NCI-H748 (cell line): ENCODE results near the gene ATP6V1G2.
A peak's percentile ranks its signal among the peaks of the same experiment; 100 is the strongest.
"Not testable (repeated sequence)": the region's sequence is repeated elsewhere in the genome, so short reads cannot be mapped to it uniquely, and the experiment has no call there.

Source experiments
- DNase-seq: peaks from one replicate; lab custom pipeline; 2025; ENCODE audit not compliant: unreplicated experiment; lab: John Stamatoyannopoulos, UW

Gene ATP6V1G2

DNA sequence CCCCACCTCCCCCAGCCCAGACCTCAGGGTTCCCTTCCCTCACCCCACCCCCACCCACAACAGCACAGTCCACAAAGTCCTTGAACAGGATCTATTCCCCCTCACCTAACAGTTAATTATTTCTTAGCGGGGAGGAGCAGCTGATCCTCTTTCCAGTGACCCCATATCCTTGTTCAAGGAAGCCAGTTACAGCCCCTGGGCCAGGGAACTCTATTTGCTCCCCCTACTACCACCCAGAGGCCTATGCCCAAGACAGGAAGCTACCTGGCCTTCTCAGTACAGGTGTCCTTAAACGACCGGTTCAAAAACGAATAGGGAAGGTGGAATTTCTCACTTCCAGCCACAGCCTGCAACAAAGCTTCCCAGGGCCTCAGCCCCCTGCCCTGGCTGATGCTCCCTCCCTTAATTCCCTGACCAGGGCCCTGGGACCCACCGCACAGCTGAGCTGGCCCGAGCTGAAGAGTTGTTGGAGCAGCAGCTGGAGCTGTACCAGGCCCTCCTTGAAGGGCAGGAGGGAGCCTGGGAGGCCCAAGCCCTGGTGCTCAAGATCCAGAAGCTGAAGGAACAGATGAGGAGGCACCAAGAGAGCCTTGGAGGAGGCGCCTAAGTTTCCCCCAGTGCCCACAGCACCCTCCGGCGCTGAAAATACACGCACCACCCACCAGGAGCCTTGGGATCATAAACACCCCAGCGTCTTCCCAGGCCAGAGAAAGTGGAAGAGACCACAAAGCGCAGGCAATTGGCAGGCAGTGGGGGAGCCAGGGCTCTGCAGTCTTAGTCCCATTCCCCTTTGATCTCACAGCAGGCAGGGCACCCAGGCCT, 16.9 kb downstream of the ATP6V1G2 start:
- peak; percentile 27 for DNase-seq

DNA sequence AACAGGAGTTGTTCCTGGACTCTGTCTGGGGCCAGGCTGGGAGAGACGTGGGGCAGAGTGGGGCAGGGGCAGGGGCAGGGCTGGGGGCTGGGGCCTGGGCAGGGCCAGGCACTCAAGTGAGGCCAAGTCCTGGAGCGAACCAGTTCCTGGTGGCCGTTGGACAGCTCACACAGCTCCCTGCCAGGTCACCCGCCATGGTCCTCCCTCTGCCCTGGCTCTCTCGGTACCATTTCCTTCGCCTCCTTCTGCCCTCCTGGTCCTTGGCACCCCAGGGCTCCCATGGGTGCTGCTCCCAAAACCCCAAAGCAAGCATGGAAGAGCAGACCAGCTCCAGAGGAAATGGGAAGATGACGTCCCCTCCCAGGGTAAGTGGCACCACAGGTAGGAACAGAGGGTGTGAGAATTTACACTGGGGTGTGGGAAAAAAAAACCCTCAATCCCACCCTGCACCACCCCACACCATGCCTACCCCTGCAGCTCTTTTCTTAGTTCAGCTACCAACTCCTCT, 17.5 kb downstream of the ATP6V1G2 start, which contains the start of gene MCCD1:
Gene MCCD1 (plus strand): TSS at position 142 of the 508 bp plus-strand sequence. CDS start 53 bp downstream, at position 195.
- no peak for DNase-seq

DNA sequence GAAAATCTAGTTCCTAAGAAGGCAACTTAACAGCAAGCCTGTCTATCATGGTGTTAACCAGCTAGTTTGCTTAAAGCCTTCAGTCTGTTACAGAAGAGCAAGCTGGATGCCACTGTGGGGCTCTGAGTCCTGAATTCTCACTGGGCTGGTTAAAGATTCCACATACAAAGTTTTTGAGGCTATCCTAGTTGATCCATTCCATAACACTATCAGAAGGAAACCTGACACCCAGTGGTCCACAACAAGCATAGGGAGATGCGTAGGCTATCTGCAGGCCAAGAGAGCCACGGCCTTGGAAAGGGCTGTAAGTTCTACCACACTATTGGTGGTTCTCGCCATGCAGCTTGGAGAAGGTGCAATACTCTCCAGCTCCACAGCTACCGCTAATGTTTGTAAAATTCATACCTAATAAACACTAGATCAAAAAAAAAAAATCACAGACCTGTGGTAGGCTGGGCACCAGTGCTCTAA, 18.1 kb downstream of the ATP6V1G2 start:
- no peak for DNase-seq

DNA sequence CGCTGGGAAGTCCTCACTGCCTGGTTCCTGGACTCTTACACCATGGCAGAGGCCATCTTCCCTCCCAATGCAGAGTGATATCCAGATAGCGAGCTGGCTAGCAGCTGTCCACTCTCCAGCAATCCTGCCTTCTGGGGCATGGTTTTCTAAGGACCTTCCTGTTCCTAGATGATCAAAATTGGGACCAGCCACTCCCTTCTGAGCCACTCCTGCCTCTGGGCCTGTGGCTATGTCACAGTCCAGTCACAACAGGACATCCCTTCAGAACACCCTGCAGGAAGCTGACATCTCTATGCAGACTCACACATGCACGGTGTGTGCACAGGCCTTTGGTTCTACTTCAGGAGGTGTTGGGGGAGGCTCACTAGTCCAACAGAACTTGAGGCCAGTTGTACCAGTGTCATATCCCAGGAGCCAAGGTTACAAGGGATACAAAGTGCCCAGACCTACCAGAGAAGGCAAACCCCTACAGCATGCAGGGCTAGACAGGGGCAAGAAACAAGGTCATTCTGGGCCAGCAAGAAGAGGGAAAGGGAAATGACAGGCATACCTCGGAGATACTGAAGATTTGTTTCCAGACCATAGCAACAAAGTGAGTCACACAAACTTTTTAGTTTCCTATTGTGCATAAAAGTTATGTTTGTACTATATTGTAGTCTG, 20.3 kb downstream of the ATP6V1G2 start:
- no peak for DNase-seq

DNA sequence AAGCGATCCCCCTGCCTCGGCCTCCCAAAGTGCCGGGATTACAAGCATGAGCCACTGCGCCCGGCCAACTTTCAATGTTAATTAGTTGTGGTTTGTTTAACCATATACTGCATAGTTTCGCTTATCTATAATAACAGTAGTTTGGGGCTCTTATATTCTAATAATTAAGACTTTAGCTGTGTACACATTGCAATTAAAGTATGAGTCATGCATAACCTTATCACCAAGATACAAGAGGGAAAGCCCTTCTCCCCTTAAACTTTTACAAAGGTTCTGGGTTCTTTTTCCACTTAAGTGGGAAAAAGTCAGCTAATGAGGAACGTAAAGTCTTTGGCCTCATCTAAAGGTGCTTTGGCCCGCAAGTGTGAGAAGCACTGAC, 20.9 kb downstream of the ATP6V1G2 start:
- no peak for DNase-seq

DNA sequence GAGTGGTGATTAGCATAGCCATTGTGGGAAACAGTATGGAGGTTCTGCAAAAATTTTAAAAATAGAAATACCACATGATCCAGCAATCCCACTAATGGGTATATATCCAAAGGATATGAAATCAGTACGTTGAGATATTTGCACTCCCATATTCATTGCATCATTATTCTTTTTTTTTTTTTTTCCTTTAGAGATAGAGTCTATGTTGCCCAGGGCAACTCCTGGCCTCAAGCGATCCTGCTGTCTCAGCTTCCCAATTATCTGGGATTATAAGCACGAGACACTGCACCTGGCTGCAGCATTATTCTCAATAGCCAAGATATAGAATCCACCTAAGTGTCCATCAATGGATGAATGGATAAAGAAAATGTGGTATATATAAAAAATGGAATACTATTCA, 24.6 kb downstream of the ATP6V1G2 start:
- DNase-seq = peak; percentile 38

DNA sequence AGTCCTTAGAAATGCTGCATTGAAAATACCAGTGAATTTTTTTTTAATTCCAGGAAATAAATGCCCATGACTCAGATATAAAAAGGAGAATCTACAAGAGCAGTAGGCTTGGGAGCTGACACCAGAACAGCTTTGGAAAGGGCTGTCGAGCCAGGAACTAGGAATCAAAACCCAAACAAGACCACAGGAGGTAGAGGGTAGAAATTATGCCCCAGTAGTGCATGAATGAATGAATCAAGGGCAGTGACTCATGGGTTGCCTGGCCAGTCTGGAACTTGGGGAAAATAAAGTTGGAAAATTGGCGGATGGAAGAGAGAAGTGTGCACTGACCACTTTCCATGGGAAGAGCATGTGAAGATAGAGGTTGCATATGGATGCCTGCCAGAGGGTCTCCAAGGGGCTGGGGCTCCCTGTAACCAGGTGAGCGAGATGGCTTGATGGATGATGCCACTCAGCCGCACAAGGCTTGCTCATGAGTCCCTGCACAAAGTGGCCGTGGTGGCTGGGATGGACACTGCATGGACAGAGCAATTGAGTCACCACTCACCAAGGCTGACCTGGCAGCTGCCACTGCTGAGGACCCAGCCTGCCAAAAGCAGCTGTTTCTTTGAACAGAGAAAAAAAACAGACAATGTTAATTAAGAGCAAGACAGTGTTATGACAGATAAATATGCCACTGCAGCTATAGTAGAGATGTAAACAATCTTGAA, 32.8 kb downstream of the ATP6V1G2 start:
- DNase-seq = no peak

DNA sequence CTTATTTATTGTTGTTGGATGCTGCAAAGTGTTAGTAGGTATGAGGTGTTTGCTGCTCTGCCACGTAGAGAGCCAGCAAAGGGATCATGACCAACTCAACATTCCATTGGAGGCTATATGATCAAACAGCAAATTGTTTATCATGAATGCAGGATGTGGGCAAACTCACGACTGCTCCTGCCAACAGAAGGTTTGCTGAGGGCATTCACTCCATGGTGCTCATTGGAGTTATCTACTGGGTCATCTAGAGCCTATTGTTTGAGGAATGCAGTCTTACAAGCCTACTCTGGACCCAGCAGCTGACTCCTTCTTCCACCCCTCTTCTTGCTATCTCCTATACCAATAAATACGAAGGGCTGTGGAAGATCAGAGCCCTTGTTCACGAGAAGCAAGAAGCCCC, 36.4 kb downstream of the ATP6V1G2 start:
- no peak for DNase-seq

DNA sequence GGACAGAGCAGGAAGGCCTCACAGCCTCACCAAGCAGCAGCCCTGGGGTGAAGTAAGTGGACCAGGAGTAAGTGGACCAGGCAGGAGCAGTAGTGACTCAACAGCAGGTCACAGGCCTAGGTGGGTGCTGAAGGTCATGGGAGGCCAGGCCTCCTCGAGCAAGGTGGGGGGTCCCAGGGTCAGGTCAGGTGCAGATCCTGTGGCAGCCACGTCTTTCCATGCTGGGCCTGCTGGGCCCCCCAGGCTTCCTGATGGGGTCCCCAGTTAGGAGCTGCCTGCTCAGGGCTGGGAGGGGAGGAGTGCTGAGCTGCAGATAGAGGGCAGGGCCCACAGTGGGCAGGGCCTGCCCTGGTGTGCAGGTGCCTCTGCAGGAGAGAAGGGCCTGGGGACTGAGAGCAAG, 37.4 kb downstream of the ATP6V1G2 start:
- not testable (repeated sequence) for DNase-seq

DNA sequence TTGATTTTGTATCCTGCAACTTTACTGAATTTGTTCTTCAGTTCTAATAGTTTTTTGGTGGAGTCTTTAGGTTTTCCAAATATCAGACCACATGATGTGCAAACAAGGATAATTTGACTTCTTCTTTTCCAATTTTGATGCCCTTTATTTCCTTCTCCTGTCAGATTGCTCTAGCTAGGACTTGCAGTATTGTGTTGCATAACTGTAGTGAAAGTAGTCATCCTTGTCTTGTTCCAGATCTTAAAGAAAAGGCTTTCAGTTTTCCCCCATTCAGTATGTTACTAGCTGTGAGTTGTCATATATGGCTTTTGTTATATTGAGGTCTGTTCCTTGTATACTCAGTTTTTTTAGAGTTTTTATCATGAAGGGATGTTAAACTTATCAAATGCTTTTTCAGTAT, 43.8 kb downstream of the ATP6V1G2 start:
- no peak for DNase-seq

DNA sequence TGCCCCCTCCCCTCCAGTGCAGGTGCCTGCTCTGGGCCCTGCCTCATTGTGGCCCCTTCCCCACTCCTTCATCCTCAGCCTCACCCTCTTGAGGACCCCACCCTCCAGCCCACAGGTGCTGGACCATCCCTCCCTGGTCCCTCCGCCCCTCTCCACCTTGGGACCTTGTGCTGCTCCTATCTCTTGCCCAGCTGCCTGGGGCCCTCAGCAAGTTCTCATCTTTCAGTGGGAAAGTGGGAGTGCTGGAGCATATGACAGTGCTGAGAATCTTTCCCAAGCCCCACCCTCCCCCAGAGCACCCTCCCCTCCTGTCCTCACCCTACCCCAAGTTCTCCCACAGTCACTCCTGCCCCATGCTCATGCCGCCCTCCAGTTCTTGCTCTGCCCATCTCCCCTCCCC, 46.8 kb downstream of the ATP6V1G2 start:
- not testable (repeated sequence) for DNase-seq

DNA sequence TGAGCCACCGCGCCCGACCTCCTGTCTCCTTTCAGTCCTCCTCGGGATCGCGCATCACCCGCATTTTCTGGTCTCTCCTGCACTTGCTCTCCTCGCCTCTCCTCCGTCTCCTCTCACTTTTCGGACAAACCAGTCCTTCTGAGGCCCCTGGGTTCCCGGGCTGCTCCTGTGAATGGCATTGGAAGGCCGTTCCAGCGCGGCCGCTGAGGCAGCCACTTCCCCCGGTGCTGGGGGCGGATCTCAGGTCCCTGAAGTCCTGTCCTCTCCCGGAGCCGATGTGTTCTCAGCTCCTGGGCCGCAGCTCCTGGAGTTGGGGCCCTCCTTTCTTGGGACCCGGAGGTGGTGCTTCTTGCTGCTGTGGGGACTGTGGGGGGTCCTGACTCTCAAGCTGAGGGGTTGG, 47.7 kb downstream of the ATP6V1G2 start:
- peak; percentile 40 for DNase-seq

DNA sequence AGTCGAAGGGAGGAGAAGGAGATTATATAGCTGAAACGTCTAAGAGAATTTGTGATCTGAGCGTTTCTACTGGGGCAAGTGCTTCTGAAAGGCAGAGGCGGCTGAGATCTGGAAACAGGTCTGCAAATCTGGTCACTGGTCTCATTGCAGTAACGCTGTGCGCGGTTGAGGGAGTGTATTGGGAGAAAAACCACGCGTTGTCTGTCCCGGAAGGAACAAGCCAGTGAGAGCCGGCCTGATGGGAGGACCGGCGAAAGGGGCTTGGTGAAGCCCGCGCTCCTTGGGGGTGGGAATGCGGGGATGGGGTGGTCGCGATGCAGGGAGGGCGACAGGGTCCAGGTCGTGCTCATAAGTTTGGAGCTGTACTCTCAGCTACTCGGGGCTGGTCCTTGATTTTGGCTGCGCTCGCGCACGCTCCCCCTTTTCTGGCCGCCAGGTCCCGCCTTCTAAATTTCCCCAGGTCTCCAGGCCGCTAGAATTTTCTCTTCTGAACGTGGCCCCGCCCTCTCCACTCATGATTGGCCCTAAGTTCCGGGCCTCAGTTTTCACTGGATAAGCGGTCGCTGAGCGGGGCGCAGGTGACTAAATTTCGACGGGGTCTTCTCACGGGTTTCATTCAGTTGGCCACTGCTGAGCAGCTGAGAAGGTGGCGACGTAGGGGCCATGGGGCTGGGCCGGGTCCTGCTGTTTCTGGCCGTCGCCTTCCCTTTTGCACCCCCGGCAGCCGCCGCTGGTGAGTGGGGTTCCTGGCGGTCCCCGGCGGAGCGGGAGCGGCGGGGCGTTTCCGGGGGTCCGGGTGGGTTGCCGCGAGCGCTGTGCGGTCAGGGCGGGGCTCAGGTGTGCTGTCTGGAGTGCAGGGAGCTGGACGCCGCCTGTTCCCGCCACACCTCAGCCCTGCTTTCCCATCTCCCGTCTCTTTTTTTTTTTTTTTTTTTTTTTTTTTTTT, 48.6 kb downstream of the ATP6V1G2 start, which contains the start of gene MICB:
Gene MICB (plus strand): TSS at position 615 of the 946 bp plus-strand sequence. CDS start 49 bp downstream, at position 664.
- DNase-seq = peak; percentile 97

DNA sequence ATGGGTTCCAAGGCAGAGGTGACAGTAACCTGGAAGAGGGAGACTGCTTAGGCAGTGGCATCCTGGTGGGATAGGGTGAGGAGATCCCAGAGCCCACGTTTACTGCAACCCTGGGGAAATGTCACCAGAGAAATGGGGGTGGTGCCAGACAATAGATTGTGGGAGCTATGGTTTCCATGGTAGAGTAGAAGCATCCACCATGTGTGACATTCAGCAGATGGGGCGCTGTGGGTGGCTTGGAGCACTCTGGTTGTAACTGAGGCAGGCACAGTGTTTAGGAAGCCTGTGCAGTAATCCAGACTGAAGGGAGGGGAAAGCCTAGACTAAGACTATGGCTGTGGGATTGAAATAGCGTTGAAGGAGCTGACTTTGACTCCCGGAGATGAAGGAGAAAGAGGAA, 49.6 kb downstream of the ATP6V1G2 start:
- not testable (repeated sequence) for DNase-seq

DNA sequence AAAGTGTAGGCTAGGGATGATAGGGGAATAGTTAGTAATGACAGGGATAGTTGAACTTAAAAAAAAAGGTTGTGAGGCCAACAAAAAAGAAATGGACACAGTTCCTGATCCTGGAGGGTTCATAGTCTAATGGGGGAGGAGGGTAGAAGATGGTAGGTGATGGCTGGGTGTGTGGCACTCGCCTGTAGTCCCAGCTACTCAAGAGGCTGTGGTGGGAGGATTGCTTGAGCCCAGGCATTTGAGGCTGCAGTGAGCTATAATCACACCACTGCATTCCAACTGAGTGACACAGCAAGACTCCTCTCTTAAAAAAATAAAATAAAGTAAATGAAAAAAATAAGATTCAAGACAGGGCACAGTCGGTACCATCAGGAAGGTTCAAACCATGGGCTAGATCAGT, 50.8 kb downstream of the ATP6V1G2 start:
- DNase-seq = no peak
